Fibroblast of the conjunctiva (primary cell): Measurements from ENCODE around the gene TMEM98.
"Not testable (repeated sequence)": the region's sequence is repeated elsewhere in the genome, so short reads cannot be mapped to it uniquely, and the experiment has no call there.

Source experiments
- DNase-seq: peaks from one replicate; pipeline ENCODE4 v3.0.0-alpha.2; 2010; ENCODE audit warnings: low read depth

The TMEM98 gene, protein sequence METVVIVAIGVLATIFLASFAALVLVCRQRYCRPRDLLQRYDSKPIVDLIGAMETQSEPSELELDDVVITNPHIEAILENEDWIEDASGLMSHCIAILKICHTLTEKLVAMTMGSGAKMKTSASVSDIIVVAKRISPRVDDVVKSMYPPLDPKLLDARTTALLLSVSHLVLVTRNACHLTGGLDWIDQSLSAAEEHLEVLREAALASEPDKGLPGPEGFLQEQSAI

DNA sequence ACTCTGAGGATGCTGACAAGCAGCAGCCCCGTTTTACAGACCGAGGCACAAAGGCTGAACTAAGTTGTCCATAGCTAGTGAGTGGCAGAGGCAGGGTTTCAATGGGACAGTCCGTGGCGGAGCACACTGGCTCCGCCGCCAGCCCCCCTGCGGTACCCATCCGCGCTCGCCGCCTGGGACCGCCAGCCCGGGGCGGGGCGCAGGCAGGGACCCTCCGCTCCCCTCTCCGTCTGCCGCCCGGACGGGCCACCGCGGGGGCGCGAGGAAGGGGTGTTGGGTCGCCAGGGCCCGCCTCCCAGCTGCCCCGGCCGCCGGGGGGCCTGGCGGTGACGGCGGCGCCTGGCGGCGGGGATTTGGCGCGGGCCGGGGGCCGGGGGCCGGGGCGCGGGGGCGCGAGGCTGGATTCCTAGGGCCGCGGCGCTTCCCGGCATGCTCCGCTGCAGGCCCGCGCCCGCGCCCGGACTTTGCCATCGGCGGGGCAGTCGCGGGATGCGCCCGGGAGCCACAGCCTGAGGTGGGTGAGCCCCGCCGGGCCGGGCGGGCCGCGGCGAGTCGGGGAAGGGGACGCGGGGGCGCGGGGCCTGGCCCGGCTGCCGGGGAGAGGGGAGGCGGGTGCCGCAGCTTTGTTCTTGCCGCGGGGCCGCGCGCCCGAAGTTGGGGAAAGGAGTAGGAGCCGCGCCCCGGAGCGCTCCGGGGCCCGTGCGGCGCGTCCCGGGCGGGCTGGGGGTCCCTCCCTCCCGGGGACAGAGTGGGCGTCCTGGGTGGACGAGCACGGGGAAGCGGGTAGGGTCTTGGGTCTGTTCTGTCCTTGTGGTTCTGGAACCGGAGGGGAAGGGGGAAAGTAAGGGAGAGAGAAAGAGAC, at the start of gene TMEM98:
TSS of gene TMEM98 (plus strand) at position 430 of the 862 bp plus-strand sequence. CDS start 3,376 bp downstream, outside the sequence.
- no peak for DNase-seq

DNA sequence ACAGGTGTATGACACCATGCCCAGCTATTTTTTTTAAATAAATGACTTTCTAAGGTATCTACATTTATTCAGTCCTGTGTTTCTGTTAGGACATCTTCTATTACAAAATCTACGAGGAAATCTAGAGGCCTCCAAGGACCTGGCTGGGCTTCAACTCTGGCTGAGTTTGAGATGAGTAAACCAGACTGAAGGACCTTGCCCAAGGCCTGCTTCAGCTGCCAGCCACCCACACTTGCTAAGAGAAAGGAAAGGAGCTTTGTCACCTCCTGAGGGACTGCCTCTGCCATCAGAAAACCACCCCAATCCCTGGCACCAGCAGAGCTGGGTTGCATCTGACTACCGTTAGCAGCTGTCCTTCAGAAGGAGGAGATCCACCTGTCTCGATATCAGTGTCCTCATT, 49.7 kb upstream of the TMEM98 start:
- DNase-seq, result peak; percentile 16

DNA sequence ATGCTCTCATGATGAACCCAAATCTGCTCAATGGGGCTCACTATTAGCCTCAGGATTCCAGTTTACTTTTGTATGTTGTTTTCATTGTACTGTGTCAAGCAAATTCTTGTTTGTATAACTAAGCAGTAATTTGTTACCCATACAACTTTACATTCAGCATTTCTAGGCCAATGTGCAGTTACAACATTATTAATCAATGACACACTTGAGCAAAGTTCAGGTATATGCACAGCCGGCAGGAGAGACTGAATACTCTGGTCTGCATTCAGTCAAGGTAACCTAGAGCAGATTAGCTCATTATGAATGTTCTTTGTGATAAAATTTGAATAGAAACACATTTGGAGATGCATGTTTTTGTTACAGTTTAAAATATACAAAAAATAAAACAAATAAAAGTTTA, 48.8 kb upstream of the TMEM98 start:
- DNase-seq, result no peak

DNA sequence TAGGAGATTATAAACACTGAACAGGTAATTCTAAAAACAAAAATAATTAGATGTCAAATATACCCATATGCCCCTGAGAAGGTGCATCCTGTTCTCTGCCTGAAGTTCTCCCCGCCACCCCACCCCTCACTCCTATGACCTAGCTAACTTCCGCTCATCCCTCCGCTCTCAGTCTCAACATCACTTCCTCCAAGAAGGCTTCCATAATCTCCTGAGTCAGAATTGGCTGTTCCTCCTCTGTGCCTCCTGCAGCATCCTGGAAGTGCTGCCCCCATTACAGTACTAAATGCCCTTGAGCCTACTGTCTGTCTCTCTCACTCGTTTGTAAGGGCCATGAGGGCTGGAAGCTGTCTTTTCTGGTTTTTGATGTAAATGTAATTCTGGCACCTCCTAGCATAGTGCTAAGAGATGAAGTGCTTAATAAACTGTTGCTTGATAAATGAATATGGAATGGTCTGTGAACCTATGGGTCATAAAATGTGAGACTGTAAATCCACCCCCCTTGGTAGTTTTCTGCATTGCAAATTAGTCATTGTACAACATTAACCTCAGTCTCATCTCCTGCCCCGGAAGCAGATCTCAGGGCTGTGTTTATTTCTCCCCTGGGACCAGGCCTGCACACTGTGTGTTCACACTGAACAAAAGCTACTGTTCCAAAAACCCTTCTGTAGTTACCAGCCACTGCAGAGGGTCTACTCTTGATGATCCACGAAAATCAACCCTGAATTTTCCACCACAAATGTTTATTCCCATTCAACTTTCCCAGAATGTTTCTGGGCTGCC, 47.1 kb upstream of the TMEM98 start:
- DNase-seq, result no peak

DNA sequence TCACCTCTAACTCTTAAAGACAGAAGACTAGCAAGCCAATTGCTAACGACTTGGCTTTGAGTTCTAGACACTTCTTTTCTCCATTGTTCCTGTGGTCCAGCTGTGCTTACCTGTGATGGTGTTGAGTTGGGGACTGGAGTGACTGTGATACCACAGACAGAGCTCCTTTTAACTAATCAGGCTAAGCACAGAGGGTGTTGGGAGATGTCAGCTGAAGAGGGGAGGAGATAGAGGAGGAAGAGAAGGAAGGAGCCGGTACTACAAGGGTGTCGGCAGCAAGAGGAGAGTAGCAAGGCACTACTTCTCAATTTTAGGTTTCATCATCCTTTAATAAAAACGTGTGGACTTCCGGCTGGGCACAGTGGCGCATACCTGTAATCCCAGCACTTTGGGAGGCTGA, 45.9 kb upstream of the TMEM98 start:
- DNase-seq, result no peak

DNA sequence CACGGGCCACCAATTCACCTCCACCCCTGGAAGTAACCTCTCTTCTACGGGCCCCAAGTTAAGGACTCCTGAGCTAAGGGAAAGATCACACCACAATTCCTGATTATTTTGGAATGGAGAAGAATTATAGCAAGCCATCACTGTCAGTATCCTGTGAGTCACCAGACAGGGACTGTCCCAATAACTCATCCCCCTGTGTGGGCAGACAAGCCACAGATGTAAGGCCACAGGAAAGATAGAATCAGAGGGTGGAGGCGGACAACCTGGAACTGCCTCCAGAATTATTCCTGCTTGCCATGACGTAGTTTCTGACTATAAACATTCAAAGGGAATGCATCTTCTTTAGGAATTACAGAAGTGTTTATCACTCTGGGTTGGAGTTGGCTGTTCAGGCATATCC, 45.2 kb upstream of the TMEM98 start:
- no peak for DNase-seq

DNA sequence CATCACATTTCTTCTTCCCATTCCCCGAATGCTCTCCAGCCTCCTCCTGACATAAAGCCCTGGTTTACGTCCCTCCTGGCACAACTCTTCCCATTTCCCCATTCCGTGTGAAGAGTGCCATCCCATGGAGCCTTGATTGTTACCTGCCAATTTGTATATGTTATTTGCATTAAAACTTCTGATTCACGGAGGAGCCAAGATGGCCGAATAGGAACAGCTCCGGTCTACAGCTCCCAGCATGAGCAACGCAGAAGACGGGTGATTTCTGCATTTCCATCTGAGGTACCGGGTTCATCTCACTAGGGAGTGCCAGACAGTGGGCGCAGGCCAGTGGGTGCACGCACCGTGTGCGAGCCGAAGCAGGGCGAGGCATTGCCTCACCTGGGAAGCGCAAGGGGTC, 41.0 kb upstream of the TMEM98 start:
- DNase-seq, result not testable (repeated sequence)

DNA sequence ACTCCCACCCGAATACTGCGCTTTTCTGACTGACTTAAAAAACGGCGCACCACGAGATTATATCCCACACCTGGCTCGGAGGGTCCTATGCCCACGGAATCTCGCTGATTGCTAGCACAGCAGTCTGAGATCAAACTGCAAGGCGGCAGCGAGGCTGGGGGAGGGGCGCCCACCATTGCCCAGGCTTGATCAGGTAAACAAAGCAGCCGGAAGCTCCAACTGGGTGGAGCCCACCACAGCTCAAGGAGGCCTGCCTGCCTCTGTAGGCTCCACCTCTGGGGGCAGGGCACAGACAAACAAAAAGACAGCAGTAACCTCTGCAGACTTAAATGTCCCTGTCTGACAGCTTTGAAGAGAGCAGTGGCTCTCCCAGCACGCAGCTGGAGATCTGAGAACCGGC, 40.5 kb upstream of the TMEM98 start:
- not testable (repeated sequence) for DNase-seq

DNA sequence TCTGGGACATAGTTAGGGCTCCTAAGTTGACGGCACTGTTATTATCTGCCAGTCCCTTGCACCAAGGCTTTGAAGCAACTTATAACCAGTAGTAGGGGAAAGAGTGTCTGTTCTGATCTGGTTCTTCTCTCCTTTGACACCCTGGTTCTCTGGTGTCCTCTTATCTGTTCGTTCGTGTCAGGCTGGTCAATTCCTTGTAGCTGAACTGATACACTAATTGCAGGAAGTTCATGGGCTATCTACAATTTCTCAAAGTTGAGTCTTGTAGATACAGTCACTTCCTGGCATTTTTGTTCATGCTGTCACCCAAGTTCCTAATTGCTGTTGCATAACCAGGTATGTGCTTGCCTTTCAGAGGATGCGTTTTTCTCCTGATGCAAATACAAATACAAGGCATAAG, 33.7 kb upstream of the TMEM98 start:
- DNase-seq, result no peak

DNA sequence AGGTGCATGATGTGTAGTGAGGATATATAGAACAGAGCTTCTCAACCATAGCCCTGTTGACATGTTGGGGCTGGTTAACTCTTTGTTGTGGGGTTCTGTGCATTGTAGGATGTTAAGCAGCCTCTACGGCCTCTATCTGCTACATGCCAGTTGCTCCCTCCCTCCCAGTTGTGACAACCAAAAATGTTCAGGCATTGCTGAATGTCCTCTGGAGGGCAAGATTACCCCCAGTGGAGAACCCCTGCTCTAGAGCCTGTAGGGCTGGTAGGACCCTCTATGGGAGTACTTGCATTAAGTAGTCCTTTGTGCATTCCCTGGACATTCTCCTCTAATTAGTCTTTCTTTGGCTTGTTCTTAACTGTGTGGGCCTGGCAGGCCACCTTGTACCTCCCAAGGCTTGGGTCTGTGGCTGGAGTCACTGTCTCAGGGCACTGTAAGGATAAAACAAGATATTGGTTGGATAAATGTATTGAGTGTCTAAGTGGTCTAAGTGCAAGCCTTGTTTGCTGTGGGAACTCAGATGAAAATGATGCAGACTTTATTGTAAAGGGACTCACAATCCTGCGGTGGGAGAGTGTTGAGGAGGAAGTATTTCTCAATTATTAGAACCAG, 31.2 kb upstream of the TMEM98 start:
- no peak for DNase-seq

DNA sequence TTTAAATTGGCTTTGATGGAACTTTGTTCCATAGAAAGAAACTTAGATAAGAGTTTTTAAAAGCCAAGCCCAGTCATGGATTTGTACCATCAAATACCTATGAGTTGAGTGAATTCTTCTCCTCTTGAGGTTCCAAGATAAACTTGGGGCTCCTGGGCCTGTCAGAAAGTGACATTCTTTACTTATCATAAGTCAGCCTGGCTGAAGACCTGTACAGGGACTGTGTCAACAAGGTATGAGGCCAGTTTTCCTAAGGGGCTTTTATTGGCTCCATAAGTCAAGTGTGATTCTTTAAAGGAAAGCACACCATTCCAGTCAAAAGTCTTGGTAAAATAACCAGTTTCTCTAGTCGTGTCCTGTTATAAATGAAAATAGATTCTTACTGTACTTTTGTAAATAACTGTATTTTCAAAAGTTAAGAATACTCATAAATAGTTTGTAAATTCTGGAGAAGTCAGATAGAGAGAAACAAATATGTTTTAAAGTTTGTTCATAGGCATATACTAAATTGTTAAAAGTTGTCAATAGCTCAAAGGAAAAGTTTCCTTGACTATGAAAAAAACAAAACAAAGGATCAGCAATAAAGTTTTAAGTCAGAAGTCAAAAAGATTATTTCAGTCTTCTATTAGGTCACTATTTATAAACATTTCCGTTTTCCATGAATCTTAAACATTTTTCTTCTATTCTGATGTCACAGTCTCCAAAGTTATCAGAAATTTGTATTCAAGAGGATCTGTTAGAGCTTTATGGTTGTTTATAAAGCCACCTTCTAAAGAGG, 28.5 kb upstream of the TMEM98 start:
- no peak for DNase-seq

DNA sequence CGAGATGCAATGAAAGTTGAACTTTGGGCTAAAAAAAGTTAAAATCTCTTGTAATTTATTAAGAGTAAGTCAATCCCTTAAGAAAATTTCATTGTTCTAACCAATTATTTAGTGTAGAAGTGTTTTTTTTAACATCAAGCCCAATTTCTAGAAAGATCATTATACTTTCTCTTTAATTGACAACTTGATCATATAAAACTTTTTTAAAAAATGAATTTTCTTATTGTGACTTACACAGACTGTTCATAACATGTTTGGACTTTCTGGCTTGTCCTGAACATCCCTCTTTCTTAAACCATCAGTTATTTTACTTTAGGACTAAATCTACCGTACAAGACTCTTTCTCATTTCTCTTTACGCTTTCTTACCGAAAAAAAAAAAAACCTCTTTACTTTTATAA, 26.2 kb upstream of the TMEM98 start:
- no peak for DNase-seq

DNA sequence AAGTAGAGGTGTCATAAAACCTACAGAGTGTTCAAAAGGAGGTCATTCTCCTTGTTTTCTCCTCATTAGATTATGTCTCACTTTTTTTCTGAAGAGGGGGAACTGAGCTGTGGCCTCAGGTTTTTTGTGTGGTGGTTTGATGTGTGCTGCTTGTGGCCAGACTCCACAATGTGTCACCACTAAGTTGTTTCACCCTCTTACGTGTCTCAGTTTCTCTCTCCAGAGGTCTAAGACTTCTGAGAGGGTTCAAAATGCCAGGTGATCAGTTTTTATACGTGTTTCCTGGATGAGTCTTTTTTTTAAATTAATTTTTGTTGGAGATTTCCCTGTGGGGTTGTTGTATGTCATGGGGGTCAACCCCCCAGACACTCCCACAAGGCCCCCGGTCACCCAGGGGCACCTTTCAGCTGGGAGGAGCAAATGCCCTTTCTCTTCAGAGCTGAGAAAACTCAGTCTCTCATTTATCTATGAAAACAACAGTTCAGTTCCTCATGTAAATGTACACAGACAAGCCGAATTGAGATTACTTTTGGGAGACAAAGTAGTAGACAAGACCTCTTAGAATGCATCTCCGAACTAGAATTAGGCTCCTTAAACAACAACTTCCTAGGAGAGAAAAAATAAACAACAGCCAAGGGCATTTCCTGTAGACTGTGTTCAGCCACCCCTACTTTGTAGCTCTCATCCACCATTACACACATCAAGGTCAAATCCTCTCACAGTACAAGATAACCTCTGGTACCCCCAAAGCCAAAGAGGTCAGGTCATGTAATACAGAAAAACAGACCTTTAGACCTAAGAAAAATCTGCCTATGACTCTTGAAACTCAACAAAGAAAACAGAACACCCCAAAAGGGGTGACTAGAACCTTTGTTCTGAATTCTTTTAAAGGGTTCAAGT, 23.9 kb upstream of the TMEM98 start:
- DNase-seq, result no peak

DNA sequence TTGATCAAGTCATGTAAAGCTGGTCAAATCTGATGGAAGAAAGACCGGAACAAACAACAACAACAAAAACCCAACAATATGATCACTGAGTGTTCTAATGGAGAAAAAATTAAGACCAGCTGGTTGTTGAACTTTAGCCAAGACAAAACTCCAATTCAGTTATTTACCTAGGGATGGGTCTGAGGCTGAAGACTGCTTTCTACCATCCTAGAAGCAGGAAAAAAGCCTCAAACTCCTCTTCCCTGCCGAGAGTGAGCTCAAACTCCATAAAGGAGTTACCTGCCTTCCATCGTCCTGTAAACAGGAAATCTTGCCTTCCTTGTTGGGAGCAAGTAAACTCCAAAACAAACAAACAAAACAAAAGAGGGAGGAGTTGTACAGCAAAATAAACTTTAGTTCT, 23.1 kb upstream of the TMEM98 start:
- no peak for DNase-seq

DNA sequence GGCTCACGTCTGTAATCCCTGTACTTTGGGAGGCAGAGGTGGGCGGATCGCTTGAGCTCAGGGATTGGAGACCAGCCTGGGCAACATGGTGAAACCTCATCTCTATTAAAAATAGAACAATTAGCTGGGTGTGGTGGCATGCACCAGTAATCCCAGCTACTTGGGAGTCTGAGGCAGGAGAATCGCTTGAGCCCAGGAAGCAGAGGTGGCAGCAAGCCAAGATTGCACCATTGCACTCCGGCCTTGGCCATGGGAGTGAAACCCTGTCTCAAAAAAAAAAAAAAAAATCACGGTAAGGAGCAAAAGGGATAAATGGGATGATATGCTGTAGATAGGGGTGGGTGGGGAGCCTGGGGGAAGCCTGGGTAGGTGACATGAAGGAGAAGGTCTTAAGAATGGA, 20.4 kb upstream of the TMEM98 start:
- DNase-seq, result no peak

DNA sequence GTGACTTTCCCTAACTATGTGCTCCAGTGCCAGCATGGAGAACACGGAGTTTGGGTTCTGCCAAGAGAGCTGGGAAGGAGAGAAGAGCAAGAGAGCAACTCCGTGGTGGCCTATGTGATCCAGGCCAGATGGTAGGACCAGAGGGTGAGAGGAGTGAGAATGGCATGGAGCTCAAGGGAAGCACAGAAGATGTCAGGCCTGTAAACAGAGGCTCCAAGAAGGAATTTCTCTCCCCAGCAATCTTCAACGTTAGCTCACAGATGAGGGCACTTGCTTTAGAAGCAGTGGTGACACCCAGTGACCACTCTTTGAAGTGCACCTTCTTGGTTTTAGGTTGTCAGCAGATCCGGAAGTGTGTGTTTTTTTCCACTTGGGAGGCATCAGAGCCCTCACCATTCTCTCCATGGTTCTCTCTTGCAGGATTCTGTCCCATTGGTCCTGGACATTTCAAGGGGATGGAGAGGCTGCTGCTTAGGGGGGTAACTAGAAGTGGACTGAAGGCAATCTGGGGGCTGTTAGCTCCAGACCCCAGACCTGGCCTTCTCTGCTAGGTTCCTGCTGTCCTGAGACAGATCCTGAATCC, 18.1 kb upstream of the TMEM98 start:
- peak; percentile 72 for DNase-seq

DNA sequence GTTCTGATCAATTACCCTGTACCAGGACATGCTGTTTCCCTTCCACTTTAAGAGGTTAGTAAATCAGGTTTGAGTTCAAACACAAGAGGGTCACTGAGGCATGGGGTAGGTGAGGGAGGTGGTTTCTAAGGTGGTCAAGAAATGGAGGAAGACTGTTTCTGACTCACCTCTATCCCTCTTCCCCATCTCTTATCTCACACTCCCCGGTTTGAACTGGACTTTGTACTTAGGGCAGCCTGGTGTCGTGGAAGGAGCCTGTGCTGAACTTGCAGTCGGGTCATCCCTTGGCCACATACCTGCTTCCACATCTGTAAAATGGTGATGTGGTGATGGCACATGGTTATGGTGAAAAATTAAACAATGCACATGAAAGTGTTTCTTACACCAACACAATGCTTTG, 17.2 kb upstream of the TMEM98 start:
- DNase-seq, result no peak

DNA sequence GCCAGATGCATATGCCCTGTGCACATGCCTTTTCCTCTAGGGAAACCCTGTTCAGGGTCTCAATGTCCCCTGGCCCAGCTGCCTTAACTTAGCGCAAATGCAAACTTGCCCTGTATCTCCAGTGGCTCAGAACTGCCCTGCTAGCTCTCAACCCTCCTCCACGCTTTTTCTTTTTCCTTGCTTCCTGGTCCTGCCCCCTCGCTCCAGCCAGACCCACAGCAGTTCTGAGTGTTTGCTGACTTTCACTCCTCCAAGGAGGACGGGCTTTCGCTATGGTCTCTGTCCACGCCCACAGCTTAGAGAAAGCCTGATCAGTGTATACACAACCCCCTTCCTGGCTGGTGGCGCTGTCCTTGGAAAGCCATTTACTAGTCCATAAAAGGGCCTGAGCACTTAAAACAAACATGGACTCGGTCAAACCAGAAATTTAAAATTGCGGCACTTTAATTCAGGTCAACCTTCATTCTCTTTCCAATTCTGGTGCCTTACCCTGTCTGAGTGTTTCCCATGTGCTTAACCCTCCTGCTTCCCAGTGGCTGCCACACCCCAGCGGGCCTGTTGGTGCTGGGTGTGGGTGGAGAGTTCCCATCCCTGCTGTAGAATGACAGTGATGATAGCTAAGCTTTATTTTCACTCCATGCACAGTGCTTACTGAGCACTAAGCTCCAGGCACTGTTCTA, 15.6 kb upstream of the TMEM98 start:
- no peak for DNase-seq

DNA sequence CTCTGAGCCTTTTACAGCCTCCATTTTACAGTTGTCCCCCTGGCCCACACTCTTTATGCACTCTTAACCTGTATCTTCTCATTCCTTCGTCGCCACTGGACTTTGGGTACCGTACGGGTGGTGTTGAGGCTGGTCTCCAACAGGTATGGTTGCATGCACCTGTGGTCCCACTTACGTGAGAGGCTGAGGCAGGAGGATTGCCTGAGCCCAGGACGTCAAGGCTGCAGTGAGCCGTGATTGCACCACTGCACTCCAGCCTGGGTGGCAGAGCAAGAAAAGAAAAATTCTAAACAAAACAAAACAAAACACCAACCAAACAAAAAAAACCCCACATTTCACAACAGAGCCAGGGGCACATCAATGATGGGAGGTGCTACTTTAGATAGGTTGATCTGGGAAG, 14.4 kb upstream of the TMEM98 start:
- DNase-seq, result no peak

DNA sequence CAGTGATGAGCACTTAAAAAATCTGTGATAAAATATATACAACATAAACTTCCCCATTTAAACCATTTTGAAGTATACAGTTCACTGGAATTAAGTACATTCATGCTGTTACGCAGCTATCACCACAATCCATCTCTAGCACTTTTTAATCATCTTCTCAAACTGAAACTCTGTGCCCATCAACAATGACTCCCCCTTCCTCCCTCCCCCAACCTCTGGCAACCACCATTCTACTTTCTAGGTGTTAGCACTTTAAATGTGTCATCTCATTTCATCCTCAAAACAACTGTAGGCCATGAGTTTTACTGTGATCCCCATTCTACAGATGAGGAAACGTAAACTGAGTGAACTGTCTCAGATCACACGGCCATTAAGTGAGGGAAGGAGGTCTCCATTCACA, 13.8 kb upstream of the TMEM98 start:
- no peak for DNase-seq
